ENCODE results near the gene KLHL29.

KLHL29 gene

DNA sequence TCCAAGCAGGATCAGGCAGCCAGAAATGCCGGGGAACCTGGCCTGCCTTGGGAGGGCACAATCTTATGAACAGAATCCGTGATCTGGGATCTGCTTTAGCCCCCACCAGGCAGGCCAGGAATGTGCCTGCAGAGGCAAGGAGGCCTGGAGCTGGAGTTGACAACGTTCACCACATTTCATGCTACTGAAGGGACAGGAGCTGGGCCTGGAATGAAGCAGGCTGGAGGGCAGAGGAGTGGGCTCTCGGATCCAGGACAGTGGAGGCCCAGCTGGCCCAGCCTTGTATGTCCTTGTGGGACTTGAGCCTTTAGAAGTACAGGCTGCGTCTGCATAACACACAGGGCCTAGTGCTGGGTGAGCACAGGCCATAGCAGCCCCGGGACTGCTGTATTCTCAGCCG, 91.8 kb downstream of the KLHL29 start:
- DNase-seq (ENCODE audit: low read depth in 2 of 2) = no peak

DNA sequence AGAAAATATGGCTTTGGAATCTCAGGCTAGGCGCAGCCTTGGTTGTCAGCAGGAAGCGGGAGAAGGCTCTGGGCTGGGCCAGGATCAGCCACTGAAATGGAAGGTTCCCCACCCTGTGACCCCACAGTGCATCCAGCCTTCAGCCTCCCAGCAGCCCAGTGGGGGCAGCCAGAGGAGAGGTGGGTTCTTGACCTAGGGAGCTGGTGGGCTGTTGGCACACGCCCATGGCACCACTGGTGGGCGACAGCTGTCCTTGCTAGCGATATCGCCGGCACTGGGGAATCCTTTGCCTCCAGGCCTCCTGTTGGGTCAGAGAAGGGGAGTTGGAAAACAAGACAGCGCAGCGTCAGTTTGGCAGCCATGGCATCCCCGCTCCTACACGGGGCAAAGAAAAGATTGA, 92.4 kb downstream of the KLHL29 start:
- DNase-seq (ENCODE audit: low read depth in 2 of 2) = no peak

GRCh38 chr2:23478087-23478932, 93.3 kb downstream of the KLHL29 start:
- DNase-seq (ENCODE audit: low read depth in 2 of 2) = no peak

DNA sequence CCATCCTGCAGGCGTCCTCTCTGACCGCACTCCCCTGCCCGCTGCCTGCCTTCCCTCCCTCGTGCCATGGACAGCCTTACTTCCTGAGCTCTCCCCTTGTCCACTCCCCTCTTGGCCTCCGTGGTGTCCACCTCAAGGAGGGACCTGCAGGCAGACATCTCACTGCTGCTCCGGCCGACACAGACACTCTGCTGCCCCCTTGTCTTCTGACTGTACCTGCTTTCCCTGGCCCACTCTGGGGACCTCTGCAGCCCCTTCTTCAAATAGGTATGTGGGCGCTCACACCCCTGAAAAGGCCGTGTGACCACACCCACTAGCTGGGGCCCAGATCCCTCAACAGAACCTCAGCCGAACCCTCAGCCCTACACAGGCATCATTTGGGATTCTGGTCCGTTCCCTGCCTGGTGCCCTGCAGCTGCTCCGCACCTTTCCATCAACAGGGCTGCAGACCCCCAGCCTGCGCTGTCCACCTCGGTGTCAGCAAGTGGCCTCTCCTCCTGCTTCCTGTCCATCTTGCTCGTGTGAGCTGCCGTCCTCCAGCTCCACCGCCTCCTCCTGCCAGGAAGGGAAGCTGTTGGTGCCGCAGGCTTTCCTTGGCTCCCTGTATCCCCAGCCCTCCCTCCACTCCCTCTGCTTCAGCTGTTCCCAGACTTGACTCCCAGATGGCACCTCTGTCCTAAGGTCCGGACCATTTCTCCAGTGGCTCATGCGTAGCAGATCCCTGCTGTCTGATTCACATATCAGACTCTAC, 94.1 kb downstream of the KLHL29 start:
- no peak for DNase-seq (ENCODE audit: low read depth in 2 of 2)

DNA sequence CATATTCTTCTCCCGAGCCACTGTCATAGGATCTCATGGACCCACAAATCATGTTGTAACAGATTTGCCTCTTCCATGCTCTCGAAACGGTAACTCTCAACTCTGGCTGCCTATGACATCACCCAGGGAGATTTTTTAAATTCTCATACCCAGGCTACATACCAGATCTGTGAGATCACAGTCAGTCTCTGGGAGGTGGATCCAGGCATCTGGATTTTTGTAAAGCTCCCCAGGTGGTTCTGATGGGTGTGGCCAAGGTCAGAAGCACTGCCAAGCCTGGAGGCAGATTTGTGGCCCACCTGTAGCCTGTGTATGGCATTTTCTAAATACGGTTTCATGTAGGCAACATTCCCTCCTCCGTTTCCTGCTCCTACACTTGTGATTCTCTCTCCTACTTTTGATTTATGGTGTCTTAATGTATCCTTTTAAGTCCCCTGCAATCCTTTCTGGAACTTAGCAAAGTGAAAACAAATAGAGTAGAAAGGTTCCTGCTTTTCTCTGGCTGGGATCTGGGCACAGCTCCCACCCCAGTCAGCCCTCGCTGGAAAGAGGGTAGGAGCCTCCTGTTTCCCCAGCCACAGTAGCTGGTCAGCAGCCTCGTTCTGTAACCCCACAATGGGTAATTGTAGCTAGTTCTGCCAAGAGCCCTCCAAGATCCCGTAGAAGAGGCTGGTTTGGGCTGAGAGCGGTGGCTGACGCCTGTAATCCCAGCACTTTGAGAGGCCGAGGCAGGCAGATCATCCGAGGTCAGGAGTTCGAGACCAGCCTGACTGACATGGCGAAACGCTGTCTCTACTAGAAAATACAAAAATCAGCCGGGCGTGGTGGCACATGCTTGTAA, 96.2 kb downstream of the KLHL29 start:
- no peak for DNase-seq (ENCODE audit: low read depth in 2 of 2)

GRCh38 chr2:23482188-23482587, 97.2 kb downstream of the KLHL29 start:
- no peak for DNase-seq (ENCODE audit: low read depth in 2 of 2)

DNA sequence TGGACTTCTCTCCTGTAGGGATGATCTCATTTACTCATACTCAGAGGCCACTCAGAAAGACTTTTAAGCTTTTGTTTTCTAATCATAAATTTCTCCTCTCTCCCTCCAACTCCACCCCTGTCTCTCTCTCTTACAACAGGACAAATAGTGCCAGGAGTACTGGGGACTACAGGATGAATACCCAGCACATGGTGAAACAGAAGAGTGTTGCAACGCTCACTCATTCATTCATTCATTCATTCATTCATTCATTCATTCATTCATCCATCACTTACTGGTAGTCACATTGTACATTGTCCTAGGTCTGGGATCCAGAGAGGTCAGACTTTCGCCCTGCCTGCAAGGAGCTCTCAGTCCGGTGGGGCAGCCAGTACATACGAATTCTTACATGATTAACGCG, 97.6 kb downstream of the KLHL29 start:
- no peak for DNase-seq (ENCODE audit: low read depth in 2 of 2)

DNA sequence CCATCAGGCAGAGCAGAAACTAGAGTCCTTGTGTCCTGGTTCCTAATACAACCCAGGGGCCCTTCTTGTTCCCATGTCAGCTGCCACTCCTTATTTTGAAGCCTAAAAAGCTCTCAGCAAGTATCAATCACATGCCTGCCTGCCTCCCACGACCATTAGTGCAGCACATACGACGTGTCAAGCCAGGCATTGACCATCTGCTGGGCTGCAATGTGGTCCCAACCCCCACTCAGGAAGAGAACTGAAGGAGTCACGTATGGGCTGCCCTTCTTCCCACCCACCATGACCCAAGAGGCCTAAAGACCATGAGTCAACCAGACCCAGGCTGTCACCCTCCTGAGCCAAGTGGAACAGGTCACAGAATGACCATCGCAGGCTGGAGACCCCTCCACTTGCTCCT, 98.8 kb downstream of the KLHL29 start:
- DNase-seq (ENCODE audit: low read depth in 2 of 2) = no peak

- DNase-seq (ENCODE audit: low read depth in 2 of 2) = no peak
Measured at GRCh38 chr2:23484275-23484674, 99.3 kb downstream of the KLHL29 start.

GRCh38 chr2:23484767-23485166, 99.8 kb downstream of the KLHL29 start:
- no peak for DNase-seq (ENCODE audit: low read depth in 2 of 2)

GRCh38 chr2:23485261-23485660, 100.3 kb downstream of the KLHL29 start:
- DNase-seq (ENCODE audit: low read depth in 2 of 2) = no peak

GRCh38 chr2:23485841-23486683, 101.1 kb downstream of the KLHL29 start:
- no peak for DNase-seq (ENCODE audit: low read depth in 2 of 2)

DNA sequence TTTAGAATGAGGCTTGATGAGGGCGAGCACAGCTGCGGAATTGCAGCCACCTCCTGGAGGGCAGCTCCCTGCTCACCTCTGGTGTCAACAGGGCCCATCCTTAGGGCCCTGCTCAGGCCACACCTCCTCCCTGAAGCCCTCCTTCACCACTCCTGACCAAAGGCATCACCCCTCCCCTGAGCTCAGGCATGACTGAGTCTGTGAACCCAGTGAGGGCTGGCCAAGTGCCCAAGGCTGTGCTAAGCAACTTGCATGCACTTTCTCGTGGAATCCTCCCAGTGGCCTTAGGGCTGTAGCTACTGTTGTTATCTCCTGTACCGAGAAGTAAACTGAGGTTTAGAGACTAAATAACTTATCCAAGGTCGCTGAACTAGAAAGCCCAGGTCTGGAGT, 101.7 kb downstream of the KLHL29 start:
- no peak for DNase-seq (ENCODE audit: low read depth in 2 of 2)

DNA sequence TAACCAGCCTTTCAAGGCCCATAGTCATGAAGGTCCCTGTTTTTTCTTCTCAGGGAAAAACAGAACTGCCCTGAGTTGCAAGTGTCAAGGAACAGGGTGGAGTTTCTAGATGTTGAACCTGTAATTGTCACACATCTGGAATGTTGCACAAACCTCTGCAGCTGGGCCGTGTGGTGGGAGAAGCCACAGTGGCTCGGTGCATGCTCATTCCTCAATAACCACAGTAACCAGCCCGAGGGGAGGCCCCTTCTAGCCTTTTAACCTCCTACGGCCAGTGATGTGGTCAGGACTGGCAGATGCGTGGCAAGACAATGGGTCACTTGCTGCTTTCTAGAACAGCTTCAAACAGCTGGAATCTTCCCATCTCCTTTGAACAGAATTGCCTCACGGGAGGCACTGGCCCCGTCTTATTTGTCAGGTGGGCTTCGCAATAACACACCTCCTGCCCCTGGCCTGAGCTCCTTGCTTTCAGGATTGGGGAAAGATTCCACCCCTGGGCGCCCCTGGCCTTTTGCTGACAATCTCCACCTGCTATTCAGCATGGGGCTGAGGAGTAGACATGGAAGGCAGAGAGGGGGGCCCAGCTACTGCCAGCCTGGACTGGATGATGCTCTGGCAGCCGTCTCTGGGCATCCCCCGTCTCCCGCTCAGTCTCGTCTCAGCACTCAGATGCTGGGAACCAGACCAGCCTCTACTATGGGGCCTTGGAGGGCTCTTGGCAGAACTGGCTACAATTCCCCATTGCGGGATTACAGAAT, 102.9 kb downstream of the KLHL29 start:
- DNase-seq (ENCODE audit: low read depth in 2 of 2) = peak; percentile 9 to 28

DNA sequence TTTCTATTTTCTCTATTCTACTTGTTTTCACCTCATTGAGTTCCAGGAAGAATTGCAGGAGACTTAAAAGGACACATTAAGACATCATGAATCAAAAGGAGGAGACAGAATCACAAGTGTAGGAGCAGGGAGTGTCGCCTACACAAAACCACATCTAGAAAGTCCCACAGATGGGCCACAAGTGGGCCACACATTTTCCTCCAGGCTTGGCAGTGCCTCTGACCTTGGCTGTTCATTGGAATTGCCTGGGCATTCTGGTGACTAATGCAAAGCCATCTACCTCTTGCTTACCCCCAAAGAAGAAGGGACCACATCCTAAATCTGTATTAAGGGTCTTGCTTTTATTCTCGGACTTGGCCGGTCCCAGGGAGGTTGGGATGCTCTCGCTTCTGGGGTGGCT, 103.6 kb downstream of the KLHL29 start:
- no peak for DNase-seq (ENCODE audit: low read depth in 2 of 2)

DNA sequence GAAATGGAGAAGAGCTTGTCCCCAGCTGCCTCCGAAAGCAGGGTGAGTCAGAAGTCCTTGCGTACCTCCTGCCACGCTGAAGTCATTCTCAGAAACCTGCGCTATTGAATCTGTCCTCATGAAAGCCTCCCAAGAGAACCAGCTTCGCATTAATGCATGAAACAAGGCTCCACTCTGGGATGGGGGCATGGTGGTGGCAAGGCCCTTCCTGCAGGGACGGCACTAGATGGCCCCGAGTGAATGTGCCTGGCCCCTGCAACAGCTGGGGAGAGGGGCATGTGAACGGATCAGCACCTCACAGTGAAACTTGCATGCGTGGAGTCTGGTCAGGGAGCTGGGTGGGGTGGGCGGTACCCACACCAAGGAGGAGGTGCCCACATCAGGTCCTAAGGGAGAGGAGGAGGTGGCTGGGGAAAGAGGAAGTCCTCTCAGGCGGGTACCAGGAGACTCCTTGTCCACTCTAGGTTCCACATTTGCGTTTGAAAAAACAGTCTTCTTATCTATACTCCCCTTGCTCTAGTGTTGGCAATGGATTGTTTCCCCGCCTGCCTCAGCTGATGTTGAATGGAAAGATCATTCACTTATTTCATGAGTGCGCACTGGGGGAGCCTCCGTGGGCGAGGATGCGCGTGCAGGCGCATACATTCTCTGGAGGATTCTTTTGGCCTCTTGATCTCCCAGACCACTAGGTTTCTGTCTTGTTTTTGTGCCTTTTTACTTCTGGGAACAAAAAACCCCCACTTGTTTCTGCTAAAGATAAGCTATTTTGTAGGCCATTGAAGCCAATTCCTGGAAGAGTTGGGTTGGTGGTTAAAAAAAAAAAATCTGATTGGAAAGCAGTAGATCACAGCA, 104.7 kb downstream of the KLHL29 start:
- peak; percentile 28 to 32 for DNase-seq (ENCODE audit: low read depth in 2 of 2)

- no peak for DNase-seq (ENCODE audit: low read depth in 2 of 2)
Measured at GRCh38 chr2:23491591-23492336, 106.8 kb downstream of the KLHL29 start.

DNA sequence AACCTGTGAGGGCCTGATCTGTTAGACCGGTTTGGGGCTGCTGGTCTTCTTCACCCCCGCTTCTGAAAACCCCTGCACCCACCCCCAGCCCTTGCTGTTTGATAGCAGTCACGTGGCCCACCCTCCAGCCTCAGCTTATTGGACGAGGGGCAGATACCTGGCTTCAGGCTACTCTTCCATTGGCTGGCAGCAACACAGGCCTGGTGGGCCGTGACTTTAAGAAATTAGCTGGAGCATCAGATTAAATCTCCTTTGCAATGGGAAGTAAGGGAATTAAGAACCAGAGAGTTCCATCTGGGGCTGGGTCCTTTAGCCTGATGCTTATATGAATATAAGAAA, 107.3 kb downstream of the KLHL29 start:
- DNase-seq (ENCODE audit: low read depth in 2 of 2) = no peak

DNA sequence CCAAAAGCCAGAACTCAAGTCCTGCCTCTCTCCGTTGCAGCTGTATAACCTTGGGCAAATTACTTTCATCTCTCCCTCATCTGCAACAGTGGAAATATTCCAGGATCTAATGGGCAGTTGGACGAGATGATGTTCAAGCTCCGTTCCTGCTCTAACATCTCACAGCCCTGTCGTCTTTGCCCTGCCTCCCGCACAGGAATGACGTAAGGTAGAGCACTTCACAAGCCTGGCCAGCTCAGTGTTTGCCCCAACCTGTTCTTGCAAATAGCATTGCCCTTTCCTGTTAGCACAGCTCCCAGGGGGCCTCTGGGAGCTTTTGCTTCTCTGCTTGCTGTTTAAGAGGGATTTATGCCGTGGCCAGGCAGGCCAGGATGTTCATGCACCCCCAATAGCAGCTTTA, 107.9 kb downstream of the KLHL29 start:
- DNase-seq (ENCODE audit: low read depth in 2 of 2) = no peak
